Measurements from ENCODE around the gene TANGO2. TPM values are rescaled to one million over a fixed set of nuclear protein-coding genes. Genes with fewer than 3 reads are reported as not detected.
A peak's percentile ranks its signal among the peaks of the same experiment; 100 is the strongest.

The TANGO2 gene
- total and polyA plus RNA-seq, 9 of the 15 experiments (the other 6 are each of a cell fraction or from before 2014, with no cell fraction given): 15.5 to 94.9 (median 70.1) TPM

GRCh38 chr22:20080445-20080775, 59.5 kb downstream of the TANGO2 start (continued):
- TF ChIP-seq E2F6 (IDR thresholded peaks at IDR 0.05; ENCODE audit: borderline replicate concordance in 1 of 2, extremely low read depth in 1 of 2, insufficient read depth in 1 of 2, insufficient read length in 1 of 2, low read depth in 1 of 2, low read length in 1 of 2, poor library complexity in 1 of 2, severe bottlenecking in 1 of 2) (peak in 1 of 2 experiments; percentile 37), TBL1XR1 (IDR thresholded peaks at IDR 0.05; ENCODE audit: low read length in 2 of 2) (peak in 1 of 2 experiments; percentile 73; a peak in 1 of 4 replicates), FOXP1 (CRISPR knock-in tag; IDR thresholded peaks at IDR 0.05) (no peak), NUFIP1 (IDR thresholded peaks at IDR 0.05; ENCODE audit: partially characterized antibody) (no peak), ZNF57 (CRISPR knock-in tag; IDR thresholded peaks at IDR 0.05) (no peak), SIN3A (IDR thresholded peaks at IDR 0.05; ENCODE audit: borderline replicate concordance in 2 of 2, control insufficient read depth in 1 of 2, low read depth in 2 of 2, low read length in 2 of 2) (peak in 1 of 2 experiments; percentile 91; a peak in 1 of 4 replicates), CEBPB (tag; IDR thresholded peaks at IDR 0.05) (no peak), IRF2 (CRISPR knock-in tag; IDR thresholded peaks at IDR 0.05) (no peak), ZC3H11A (IDR thresholded peaks at IDR 0.05; ENCODE audit: low read depth, low read length) (0 out of 2 replicates have a peak, but pooled peaks have one; percentile 58), PHB (CRISPR knock-in tag; IDR thresholded peaks at IDR 0.05) (0 out of 2 replicates have a peak, but pooled peaks have one; percentile 41), RUNX1 (IDR thresholded peaks at IDR 0.05; ENCODE audit: low read depth) (no peak), GABPB2 (CRISPR knock-in tag; conservative IDR thresholded peaks at IDR 0.05) (no peak), E2F3 (CRISPR knock-in tag; IDR thresholded peaks at IDR 0.05) (peak; percentile 7; the same call in 1 of the 2 replicates), ADNP (tag; IDR thresholded peaks at IDR 0.05) (no peak), NR2C2 (CRISPR knock-in tag; IDR thresholded peaks at IDR 0.05) (no peak), NR2C2 (tag; IDR thresholded peaks at IDR 0.05) (no peak), BRCA1 (IDR thresholded peaks at IDR 0.05) (no peak), BRCA1 (CRISPR knock-in tag; IDR thresholded peaks at IDR 0.05) (no peak), FOXK2 (conservative IDR thresholded peaks at IDR 0.05 in 1 of 2, IDR thresholded peaks at IDR 0.05 in 1 of 2; ENCODE audit: low read depth in 2 of 2) (no peak)
- TF ChIP-seq, protein P1, sequence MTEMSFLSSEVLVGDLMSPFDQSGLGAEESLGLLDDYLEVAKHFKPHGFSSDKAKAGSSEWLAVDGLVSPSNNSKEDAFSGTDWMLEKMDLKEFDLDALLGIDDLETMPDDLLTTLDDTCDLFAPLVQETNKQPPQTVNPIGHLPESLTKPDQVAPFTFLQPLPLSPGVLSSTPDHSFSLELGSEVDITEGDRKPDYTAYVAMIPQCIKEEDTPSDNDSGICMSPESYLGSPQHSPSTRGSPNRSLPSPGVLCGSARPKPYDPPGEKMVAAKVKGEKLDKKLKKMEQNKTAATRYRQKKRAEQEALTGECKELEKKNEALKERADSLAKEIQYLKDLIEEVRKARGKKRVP (CRISPR knock-in tag; IDR thresholded peaks at IDR 0.05): no peak
- TF ChIP-seq, protein P2, sequence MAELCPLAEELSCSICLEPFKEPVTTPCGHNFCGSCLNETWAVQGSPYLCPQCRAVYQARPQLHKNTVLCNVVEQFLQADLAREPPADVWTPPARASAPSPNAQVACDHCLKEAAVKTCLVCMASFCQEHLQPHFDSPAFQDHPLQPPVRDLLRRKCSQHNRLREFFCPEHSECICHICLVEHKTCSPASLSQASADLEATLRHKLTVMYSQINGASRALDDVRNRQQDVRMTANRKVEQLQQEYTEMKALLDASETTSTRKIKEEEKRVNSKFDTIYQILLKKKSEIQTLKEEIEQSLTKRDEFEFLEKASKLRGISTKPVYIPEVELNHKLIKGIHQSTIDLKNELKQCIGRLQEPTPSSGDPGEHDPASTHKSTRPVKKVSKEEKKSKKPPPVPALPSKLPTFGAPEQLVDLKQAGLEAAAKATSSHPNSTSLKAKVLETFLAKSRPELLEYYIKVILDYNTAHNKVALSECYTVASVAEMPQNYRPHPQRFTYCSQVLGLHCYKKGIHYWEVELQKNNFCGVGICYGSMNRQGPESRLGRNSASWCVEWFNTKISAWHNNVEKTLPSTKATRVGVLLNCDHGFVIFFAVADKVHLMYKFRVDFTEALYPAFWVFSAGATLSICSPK (IDR thresholded peaks at IDR 0.05; ENCODE audit: borderline replicate concordance): no peak
- TF ChIP-seq, protein P3, sequence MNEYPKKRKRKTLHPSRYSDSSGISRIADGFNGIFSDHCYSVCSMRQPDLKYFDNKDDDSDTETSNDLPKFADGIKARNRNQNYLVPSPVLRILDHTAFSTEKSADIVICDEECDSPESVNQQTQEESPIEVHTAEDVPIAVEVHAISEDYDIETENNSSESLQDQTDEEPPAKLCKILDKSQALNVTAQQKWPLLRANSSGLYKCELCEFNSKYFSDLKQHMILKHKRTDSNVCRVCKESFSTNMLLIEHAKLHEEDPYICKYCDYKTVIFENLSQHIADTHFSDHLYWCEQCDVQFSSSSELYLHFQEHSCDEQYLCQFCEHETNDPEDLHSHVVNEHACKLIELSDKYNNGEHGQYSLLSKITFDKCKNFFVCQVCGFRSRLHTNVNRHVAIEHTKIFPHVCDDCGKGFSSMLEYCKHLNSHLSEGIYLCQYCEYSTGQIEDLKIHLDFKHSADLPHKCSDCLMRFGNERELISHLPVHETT (CRISPR knock-in tag; conservative IDR thresholded peaks at IDR 0.05 in 1 of 2, IDR thresholded peaks at IDR 0.05 in 1 of 2): no peak
- TF ChIP-seq, protein P4, sequence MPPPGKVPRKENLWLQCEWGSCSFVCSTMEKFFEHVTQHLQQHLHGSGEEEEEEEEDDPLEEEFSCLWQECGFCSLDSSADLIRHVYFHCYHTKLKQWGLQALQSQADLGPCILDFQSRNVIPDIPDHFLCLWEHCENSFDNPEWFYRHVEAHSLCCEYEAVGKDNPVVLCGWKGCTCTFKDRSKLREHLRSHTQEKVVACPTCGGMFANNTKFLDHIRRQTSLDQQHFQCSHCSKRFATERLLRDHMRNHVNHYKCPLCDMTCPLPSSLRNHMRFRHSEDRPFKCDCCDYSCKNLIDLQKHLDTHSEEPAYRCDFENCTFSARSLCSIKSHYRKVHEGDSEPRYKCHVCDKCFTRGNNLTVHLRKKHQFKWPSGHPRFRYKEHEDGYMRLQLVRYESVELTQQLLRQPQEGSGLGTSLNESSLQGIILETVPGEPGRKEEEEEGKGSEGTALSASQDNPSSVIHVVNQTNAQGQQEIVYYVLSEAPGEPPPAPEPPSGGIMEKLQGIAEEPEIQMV (tag; conservative IDR thresholded peaks at IDR 0.05; ENCODE audit: low read depth): 0 out of 2 replicates have a peak, but pooled peaks have one; percentile 23

All from K562 (cell line).